ENCODE measurements around the gene KRTAP4-8. TPM values are rescaled to one million over a fixed set of nuclear protein-coding genes. Genes with fewer than 3 reads are reported as not detected.

Gene KRTAP4-8
- polyA plus RNA-seq, 1 donor (not counting 4 experiments of a cell fraction or from before 2014, with no cell fraction given) = not detected

GRCh38 chr17:41054025-41054424, 43.9 kb downstream of the KRTAP4-8 start:
- DNase-seq (ENCODE audit: low read depth, low spot score) (no peak), FAIRE-seq (no peak)
- no peaks in the 10 kb centered on the region for H3K9me1 ChIP-seq (ENCODE audit: control insufficient read depth, extremely low read depth, insufficient read depth, low read length)
- dilution Hi-C loops (cut with MboI; ENCODE audit: extremely low pct_ligation_motif_present, low sequenced_read_pairs) = no loop called here
- H2AFZ ChIP-seq (ENCODE audit: control insufficient read depth, low read length) = no peak overlapping the region
- no peak overlapping the region for H3K27ac ChIP-seq (ENCODE audit: control insufficient read depth, insufficient read depth, low read length)
- H4K20me1 ChIP-seq (ENCODE audit: control insufficient read depth, extremely low read depth, insufficient read depth, low read length) = no peaks in the 10 kb centered on the region
- peaks cover 3% of the 10 kb centered on the region for H3K4me1 ChIP-seq (ENCODE audit: control insufficient read depth, extremely low read depth, insufficient read depth, low read length)
- no peaks in the 10 kb centered on the region for H3K9me3 ChIP-seq (ENCODE audit: control insufficient read depth, low read depth, low read length)
- no peak for TF ChIP-seq CTCF (optimal IDR thresholded peaks at IDR 0.05 in 1 of 3, IDR thresholded peaks at IDR 0.05 in 1 of 3, conservative IDR thresholded peaks at IDR 0.05 in 1 of 3; ENCODE audit: extremely low read depth in 1 of 3, insufficient read depth in 2 of 3, low read length in 3 of 3)
- TF ChIP-seq EZH2 (IDR thresholded peaks at IDR 0.05; ENCODE audit: low read length) = no peak
- H3K27me3 ChIP-seq (ENCODE audit: control insufficient read depth, extremely low read depth, insufficient read depth, low read length) = no peaks in the 10 kb centered on the region
- no peak overlapping the region for H3K4me2 ChIP-seq (ENCODE audit: control insufficient read depth, extremely low read depth, insufficient read depth, low read depth, low read length)
- H3K9ac ChIP-seq (ENCODE audit: control insufficient read depth, extremely low read depth, insufficient read depth, low read length) = no peak overlapping the region
- no peaks in the 10 kb centered on the region for H3K79me2 ChIP-seq (ENCODE audit: control insufficient read depth, insufficient read depth, low read length)
- H3K4me3 ChIP-seq (ENCODE audit: control insufficient read depth in 2 of 3, extremely low read depth in 1 of 3, insufficient read depth in 2 of 3, low read depth in 1 of 3, low read length in 3 of 3) = no peak overlapping the region
- H3K36me3 ChIP-seq (ENCODE audit: control insufficient read depth in 2 of 2, extremely low read depth in 1 of 2, insufficient read depth in 2 of 2, low read length in 2 of 2) = no peaks in the 10 kb centered on the region

GRCh38 chr17:41052566-41052965, 45.4 kb downstream of the KRTAP4-8 start:
- H3K27ac ChIP-seq (ENCODE audit: control insufficient read depth, insufficient read depth, low read length) = no peak overlapping the region
- H3K27me3 ChIP-seq (ENCODE audit: control insufficient read depth, extremely low read depth, insufficient read depth, low read length) = no peaks in the 10 kb centered on the region
- FAIRE-seq = no peak
- no peaks in the 10 kb centered on the region for H3K36me3 ChIP-seq (ENCODE audit: control insufficient read depth in 2 of 2, extremely low read depth in 1 of 2, insufficient read depth in 2 of 2, low read length in 2 of 2)
- H3K9me3 ChIP-seq (ENCODE audit: control insufficient read depth, low read depth, low read length) = no peaks in the 10 kb centered on the region
- no peaks in the 10 kb centered on the region for H4K20me1 ChIP-seq (ENCODE audit: control insufficient read depth, extremely low read depth, insufficient read depth, low read length)
- no peak overlapping the region for H3K4me3 ChIP-seq (ENCODE audit: control insufficient read depth in 2 of 3, extremely low read depth in 1 of 3, insufficient read depth in 2 of 3, low read depth in 1 of 3, low read length in 3 of 3)
- H3K4me1 ChIP-seq (ENCODE audit: control insufficient read depth, extremely low read depth, insufficient read depth, low read length) = peaks cover 13% of the 10 kb centered on the region
- DNase-seq (ENCODE audit: low read depth, low spot score) = no peak
- H3K4me2 ChIP-seq (ENCODE audit: control insufficient read depth, extremely low read depth, insufficient read depth, low read depth, low read length) = no peak overlapping the region
- no peaks in the 10 kb centered on the region for H3K79me2 ChIP-seq (ENCODE audit: control insufficient read depth, insufficient read depth, low read length)
- TF ChIP-seq EZH2 (IDR thresholded peaks at IDR 0.05; ENCODE audit: low read length) (no peak), CTCF (optimal IDR thresholded peaks at IDR 0.05 in 1 of 3, IDR thresholded peaks at IDR 0.05 in 1 of 3, conservative IDR thresholded peaks at IDR 0.05 in 1 of 3; ENCODE audit: extremely low read depth in 1 of 3, insufficient read depth in 2 of 3, low read length in 3 of 3) (no peak)
- no peaks in the 10 kb centered on the region for H3K9me1 ChIP-seq (ENCODE audit: control insufficient read depth, extremely low read depth, insufficient read depth, low read length)
- no peak overlapping the region for H3K9ac ChIP-seq (ENCODE audit: control insufficient read depth, extremely low read depth, insufficient read depth, low read length)
- H2AFZ ChIP-seq (ENCODE audit: control insufficient read depth, low read length) = no peak overlapping the region
- dilution Hi-C loops (cut with MboI; ENCODE audit: extremely low pct_ligation_motif_present, low sequenced_read_pairs) = no loop called here

Data from keratinocyte (primary cell).